ENCODE data around the gene OSTF1. TPM values are rescaled to one million over a fixed set of nuclear protein-coding genes. Genes with fewer than 3 reads are reported as not detected.

Gene OSTF1
- total and polyA plus RNA-seq, 10 of the 15 experiments (the other 5 are each of a cell fraction or from before 2014, with no cell fraction given): 36.2 to 82.4 (median 46.9) TPM

DNA sequence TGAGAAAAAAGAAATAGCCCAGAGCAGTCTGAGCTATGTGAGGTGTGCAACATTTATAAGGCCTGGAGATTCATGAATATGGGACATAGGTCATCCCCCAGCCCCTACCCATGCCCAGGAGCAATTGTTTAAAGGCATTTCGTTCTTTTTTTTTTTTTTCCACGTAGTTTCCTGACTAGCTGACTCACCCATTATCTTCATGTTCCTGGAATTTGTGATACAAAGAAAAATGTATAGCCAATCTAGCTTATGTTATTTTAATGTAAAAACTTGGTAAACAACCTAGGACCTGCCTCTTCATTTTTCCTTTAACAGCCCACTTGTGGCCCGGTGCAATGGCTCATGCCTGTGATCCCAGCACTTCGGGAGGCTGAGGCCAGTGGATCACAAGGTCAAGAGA lies 81.3 kb downstream of the OSTF1 start:
- CTCF ChIA-PET: interaction anchor here (0.7 to 1.1 kb wide), 2 partner anchors 16 to 32 kb away, joined by 6 to 7 read pairs; no protein-coding TSS in a partner anchor
- POLR2A ChIA-PET: interaction anchor here (0.6 kb wide), 1 partner anchor 46 kb away, joined by 3 read pairs; no protein-coding TSS in a partner anchor
- TF ChIP-seq RUNX3 (IDR thresholded peaks at IDR 0.05; ENCODE audit: low read length) (no peak), STAT3 (IDR thresholded peaks at IDR 0.05; ENCODE audit: low read depth, low read length) (no peak), CBX3 (IDR thresholded peaks at IDR 0.05; ENCODE audit: borderline replicate concordance, low read depth) (no peak), POLR2AphosphoS2 (IDR thresholded peaks at IDR 0.05; ENCODE audit: low read depth, low read length) (no peak), TBL1XR1 (IDR thresholded peaks at IDR 0.05; ENCODE audit: low read depth, low read length) (no peak), ETV6 (conservative IDR thresholded peaks at IDR 0.05 in 1 of 2, IDR thresholded peaks at IDR 0.05 in 1 of 2; ENCODE audit: borderline replicate concordance in 1 of 2, low read depth in 1 of 2) (no peak), PAX8 (IDR thresholded peaks at IDR 0.05) (no peak), CEBPB (IDR thresholded peaks at IDR 0.05; ENCODE audit: borderline replicate concordance in 1 of 2, low read depth in 2 of 2, low read length in 2 of 2) (no peak), TAF1 (IDR thresholded peaks at IDR 0.05; ENCODE audit: borderline replicate concordance, low read depth, low read length) (no peak), GABPA (IDR thresholded peaks at IDR 0.05; ENCODE audit: low read depth) (no peak), ELK1 (IDR thresholded peaks at IDR 0.05; ENCODE audit: low read depth, low read length) (no peak), ZBTB11 (CRISPR knock-in tag; IDR thresholded peaks at IDR 0.05) (no peak)
- TF ChIP-seq, protein P1, sequence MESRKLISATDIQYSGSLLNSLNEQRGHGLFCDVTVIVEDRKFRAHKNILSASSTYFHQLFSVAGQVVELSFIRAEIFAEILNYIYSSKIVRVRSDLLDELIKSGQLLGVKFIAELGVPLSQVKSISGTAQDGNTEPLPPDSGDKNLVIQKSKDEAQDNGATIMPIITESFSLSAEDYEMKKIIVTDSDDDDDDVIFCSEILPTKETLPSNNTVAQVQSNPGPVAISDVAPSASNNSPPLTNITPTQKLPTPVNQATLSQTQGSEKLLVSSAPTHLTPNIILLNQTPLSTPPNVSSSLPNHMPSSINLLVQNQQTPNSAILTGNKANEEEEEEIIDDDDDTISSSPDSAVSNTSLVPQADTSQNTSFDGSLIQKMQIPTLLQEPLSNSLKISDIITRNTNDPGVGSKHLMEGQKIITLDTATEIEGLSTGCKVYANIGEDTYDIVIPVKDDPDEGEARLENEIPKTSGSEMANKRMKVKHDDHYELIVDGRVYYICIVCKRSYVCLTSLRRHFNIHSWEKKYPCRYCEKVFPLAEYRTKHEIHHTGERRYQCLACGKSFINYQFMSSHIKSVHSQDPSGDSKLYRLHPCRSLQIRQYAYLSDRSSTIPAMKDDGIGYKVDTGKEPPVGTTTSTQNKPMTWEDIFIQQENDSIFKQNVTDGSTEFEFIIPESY (IDR thresholded peaks at IDR 0.05): no peak
- TF ChIP-seq, protein P2, sequence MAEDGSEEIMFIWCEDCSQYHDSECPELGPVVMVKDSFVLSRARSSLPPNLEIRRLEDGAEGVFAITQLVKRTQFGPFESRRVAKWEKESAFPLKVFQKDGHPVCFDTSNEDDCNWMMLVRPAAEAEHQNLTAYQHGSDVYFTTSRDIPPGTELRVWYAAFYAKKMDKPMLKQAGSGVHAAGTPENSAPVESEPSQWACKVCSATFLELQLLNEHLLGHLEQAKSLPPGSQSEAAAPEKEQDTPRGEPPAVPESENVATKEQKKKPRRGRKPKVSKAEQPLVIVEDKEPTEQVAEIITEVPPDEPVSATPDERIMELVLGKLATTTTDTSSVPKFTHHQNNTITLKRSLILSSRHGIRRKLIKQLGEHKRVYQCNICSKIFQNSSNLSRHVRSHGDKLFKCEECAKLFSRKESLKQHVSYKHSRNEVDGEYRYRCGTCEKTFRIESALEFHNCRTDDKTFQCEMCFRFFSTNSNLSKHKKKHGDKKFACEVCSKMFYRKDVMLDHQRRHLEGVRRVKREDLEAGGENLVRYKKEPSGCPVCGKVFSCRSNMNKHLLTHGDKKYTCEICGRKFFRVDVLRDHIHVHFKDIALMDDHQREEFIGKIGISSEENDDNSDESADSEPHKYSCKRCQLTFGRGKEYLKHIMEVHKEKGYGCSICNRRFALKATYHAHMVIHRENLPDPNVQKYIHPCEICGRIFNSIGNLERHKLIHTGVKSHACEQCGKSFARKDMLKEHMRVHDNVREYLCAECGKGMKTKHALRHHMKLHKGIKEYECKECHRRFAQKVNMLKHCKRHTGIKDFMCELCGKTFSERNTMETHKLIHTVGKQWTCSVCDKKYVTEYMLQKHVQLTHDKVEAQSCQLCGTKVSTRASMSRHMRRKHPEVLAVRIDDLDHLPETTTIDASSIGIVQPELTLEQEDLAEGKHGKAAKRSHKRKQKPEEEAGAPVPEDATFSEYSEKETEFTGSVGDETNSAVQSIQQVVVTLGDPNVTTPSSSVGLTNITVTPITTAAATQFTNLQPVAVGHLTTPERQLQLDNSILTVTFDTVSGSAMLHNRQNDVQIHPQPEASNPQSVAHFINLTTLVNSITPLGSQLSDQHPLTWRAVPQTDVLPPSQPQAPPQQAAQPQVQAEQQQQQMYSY (CRISPR knock-in tag; IDR thresholded peaks at IDR 0.05): no peak
- RAD21 ChIA-PET (ENCODE audit: unreplicated experiment): no interaction called here
- no peak for DNase-seq (ENCODE audit: low read depth, low spot score)
- Histone ChIP-seq H3K4me2 (ENCODE audit: control insufficient read depth, insufficient read depth) (no peak overlapping the region), H4K20me1 (ENCODE audit: control insufficient read depth, insufficient read depth) (no peaks in the 10 kb centered on the region), H3K79me2 (ENCODE audit: control insufficient read depth, insufficient read depth, low read length) (no peaks in the 10 kb centered on the region), H3K36me3 (ENCODE audit: control insufficient read depth in 2 of 2, insufficient read depth in 2 of 2, low read length in 1 of 2) (no peaks in the 10 kb centered on the region), H3K9me3 (replicated peaks; ENCODE audit: control insufficient read depth, insufficient read depth, low read length) (no peaks in the 10 kb centered on the region), H2AFZ (ENCODE audit: control insufficient read depth, low read depth, low read length) (no peak overlapping the region), H3K27me3 (replicated peaks in 1 of 2; ENCODE audit: control insufficient read depth in 2 of 2, insufficient read depth in 2 of 2, low read length in 1 of 2) (no peaks in the 10 kb centered on the region), H3K9ac (ENCODE audit: control insufficient read depth, insufficient read depth, low read length) (no peak overlapping the region), H3K4me1 (ENCODE audit: control insufficient read depth, insufficient read depth, low read length) (no peaks in the 10 kb centered on the region), H3K27ac (ENCODE audit: control insufficient read depth, insufficient read depth) (no peak overlapping the region), H3K4me3 (no peak overlapping the region)
- in situ Hi-C loops (cut with MboI): no loop called here
- FAIRE-seq: no peak
- SMC1A ChIA-PET (ENCODE audit: uncharacterized antibody, unreplicated experiment): interaction anchor here (0.6 kb wide), 1 partner anchor 503 kb away, joined by 3 read pairs; no protein-coding TSS in a partner anchor
- no peak for ATAC-seq
- 94% methylated on average over 4 of the region's 4 CpGs for WGBS (ENCODE audit: insufficient coverage, insufficient replicate concordance, low lambda C conversion rate, missing lambda C conversion rate)
- BruUV-seq (replicated peaks): no TSS peak
- intact Hi-C loops (cut with micrococcal nuclease; ENCODE audit: unreplicated experiment): no loop called here

All from GM12878 (cell line).